Measurements from ENCODE around the gene FSD1.

GRCh38 chr19:4267901-4268815, 36.2 kb upstream of the FSD1 start:
- no peak for TF ChIP-seq CTCF (IDR thresholded peaks at IDR 0.05)
- no peak for TF ChIP-seq POLR2AphosphoS5 (IDR thresholded peaks at IDR 0.05)
